ENCODE measurements around the gene PLXNA4.

The PLXNA4 gene

DNA sequence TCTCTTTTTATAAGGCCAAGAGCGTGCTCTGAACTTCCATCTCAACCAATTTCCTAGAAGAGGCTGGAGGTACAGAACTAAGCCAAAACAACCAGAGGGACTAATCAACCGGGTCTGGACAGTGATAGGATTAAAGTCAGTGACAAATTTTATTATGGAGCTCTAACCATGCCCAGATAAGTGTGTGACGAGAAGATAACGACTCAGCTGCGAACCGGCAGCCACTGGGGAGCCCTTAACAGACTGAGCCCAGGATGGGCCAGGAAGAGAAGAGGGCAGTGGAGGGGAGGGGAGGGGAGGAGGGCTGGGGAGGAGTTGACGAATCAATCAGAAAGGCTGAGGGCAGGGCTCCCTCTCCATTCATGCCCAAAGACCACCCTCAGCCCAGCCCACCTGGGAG lies 119.9 kb downstream of the PLXNA4 start:
- no peak overlapping the region for H3K27ac ChIP-seq (ENCODE audit: low read depth, low read length)
- H3K4me2 ChIP-seq (ENCODE audit: low read length): no peak overlapping the region
- H3K4ac ChIP-seq (ENCODE audit: low read depth, low read length): no peak overlapping the region
- H2BK5ac ChIP-seq (ENCODE audit: low read length): no peak overlapping the region
- H3K18ac ChIP-seq (ENCODE audit: low read length): no peak overlapping the region
- no peak overlapping the region for H4K5ac ChIP-seq (ENCODE audit: low read length)
- no peak overlapping the region for H2BK120ac ChIP-seq (ENCODE audit: low read depth, low read length)
- no peaks in the 10 kb centered on the region for H3K79me2 ChIP-seq (ENCODE audit: control insufficient read depth, insufficient read depth, low read length)
- H3K79me1 ChIP-seq (ENCODE audit: low read length): no peaks in the 10 kb centered on the region
- no peak overlapping the region for H2BK15ac ChIP-seq (replicated peaks; ENCODE audit: low read depth)
- H4K8ac ChIP-seq (ENCODE audit: low read depth, low read length): no peak overlapping the region
- H3K23ac ChIP-seq (ENCODE audit: low read length): no peak overlapping the region
- H3K27me3 ChIP-seq (ENCODE audit: insufficient read depth, low read length, poor library complexity): no peaks in the 10 kb centered on the region
- no peak overlapping the region for H2AK5ac ChIP-seq (ENCODE audit: low read length)
- H3K4me3 ChIP-seq (ENCODE audit: low read length): no peak overlapping the region
- H3K4me1 ChIP-seq (ENCODE audit: control insufficient read depth, low read depth, low read length): peaks cover 4% of the 10 kb centered on the region
- no peak overlapping the region for H3K9ac ChIP-seq (ENCODE audit: low read length)
- H3K36me3 ChIP-seq (ENCODE audit: control insufficient read depth, insufficient read depth, low read length): no peaks in the 10 kb centered on the region
- peak; percentile 70 for DNase-seq
- WGBS (ENCODE audit: extremely low coverage, insufficient coverage, low lambda C conversion rate): no CpG with 5 or more reads among the region's 7 CpGs
- no peak overlapping the region for H3K56ac ChIP-seq (ENCODE audit: low read length)

DNA sequence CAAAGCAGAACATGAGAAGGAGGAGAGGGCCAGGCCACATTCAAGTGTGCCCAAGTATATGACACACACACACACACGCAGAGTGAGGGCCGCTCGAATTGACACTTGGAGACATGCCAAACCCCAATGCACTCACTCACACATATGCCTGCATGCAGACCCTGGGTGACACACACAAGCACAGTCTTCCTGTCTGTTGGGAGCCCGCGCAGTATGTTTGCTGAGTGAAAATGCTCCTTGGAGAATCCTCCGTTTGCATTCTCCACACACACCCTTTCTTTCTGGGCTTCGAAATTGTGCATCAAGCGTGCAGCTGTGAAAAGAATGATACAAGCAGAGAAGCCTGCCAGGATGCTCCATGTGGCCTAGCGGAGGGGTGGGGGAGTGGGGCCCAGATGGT lies 120.9 kb downstream of the PLXNA4 start:
- DNase-seq: no peak
- WGBS (ENCODE audit: extremely low coverage, insufficient coverage, low lambda C conversion rate): no CpG with 5 or more reads among the region's 9 CpGs
- H3K56ac ChIP-seq (ENCODE audit: low read length): no peak overlapping the region
- H3K9ac ChIP-seq (ENCODE audit: low read length): no peak overlapping the region
- H3K27ac ChIP-seq (ENCODE audit: low read depth, low read length): no peak overlapping the region
- H4K8ac ChIP-seq (ENCODE audit: low read depth, low read length): no peak overlapping the region
- no peaks in the 10 kb centered on the region for H3K79me2 ChIP-seq (ENCODE audit: control insufficient read depth, insufficient read depth, low read length)
- H2BK120ac ChIP-seq (ENCODE audit: low read depth, low read length): no peak overlapping the region
- no peak overlapping the region for H3K4me2 ChIP-seq (ENCODE audit: low read length)
- H3K4me1 ChIP-seq (ENCODE audit: control insufficient read depth, low read depth, low read length): no peaks in the 10 kb centered on the region
- no peak overlapping the region for H3K4me3 ChIP-seq (ENCODE audit: low read length)
- no peaks in the 10 kb centered on the region for H3K36me3 ChIP-seq (ENCODE audit: control insufficient read depth, insufficient read depth, low read length)
- H2AK5ac ChIP-seq (ENCODE audit: low read length): no peak overlapping the region
- no peak overlapping the region for H2BK15ac ChIP-seq (replicated peaks; ENCODE audit: low read depth)
- no peaks in the 10 kb centered on the region for H3K27me3 ChIP-seq (ENCODE audit: insufficient read depth, low read length, poor library complexity)
- H3K18ac ChIP-seq (ENCODE audit: low read length): no peak overlapping the region
- no peaks in the 10 kb centered on the region for H3K79me1 ChIP-seq (ENCODE audit: low read length)
- H3K4ac ChIP-seq (ENCODE audit: low read depth, low read length): no peak overlapping the region
- no peak overlapping the region for H4K5ac ChIP-seq (ENCODE audit: low read length)
- no peak overlapping the region for H2BK5ac ChIP-seq (ENCODE audit: low read length)
- H3K23ac ChIP-seq (ENCODE audit: low read length): no peak overlapping the region

DNA sequence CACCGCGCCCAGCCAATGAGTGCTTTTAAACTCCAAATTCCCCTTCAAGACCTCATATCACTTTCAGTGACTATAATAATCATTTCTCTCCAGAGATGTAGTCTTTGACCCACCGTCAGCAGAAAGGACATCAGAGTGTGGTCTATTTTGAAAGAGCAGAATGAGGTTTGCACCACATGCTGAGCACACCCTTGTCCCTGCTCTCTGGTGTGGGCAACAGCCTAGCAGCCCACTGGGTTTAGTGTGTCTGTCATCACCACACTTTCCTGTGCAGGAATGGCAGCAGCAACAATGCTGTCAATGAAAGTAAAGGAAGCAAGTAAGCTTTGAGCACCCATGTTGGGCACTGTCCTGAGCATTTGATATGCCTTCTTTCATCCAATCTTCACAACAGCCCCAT lies 122.4 kb downstream of the PLXNA4 start:
- no peak overlapping the region for H3K4me2 ChIP-seq (ENCODE audit: low read length)
- H3K23ac ChIP-seq (ENCODE audit: low read length): no peak overlapping the region
- H2BK15ac ChIP-seq (replicated peaks; ENCODE audit: low read depth): no peak overlapping the region
- H2BK5ac ChIP-seq (ENCODE audit: low read length): no peak overlapping the region
- no peaks in the 10 kb centered on the region for H3K36me3 ChIP-seq (ENCODE audit: control insufficient read depth, insufficient read depth, low read length)
- H3K27me3 ChIP-seq (ENCODE audit: insufficient read depth, low read length, poor library complexity): no peaks in the 10 kb centered on the region
- H3K4me1 ChIP-seq (ENCODE audit: control insufficient read depth, low read depth, low read length): no peaks in the 10 kb centered on the region
- H3K79me2 ChIP-seq (ENCODE audit: control insufficient read depth, insufficient read depth, low read length): no peaks in the 10 kb centered on the region
- H3K4ac ChIP-seq (ENCODE audit: low read depth, low read length): no peak overlapping the region
- WGBS (ENCODE audit: extremely low coverage, insufficient coverage, low lambda C conversion rate): no CpG with 5 or more reads among the region's 3 CpGs
- no peak overlapping the region for H4K8ac ChIP-seq (ENCODE audit: low read depth, low read length)
- no peak overlapping the region for H3K27ac ChIP-seq (ENCODE audit: low read depth, low read length)
- no peak overlapping the region for H2BK120ac ChIP-seq (ENCODE audit: low read depth, low read length)
- H3K18ac ChIP-seq (ENCODE audit: low read length): no peak overlapping the region
- no peak overlapping the region for H2AK5ac ChIP-seq (ENCODE audit: low read length)
- H4K5ac ChIP-seq (ENCODE audit: low read length): no peak overlapping the region
- no peak overlapping the region for H3K56ac ChIP-seq (ENCODE audit: low read length)
- no peaks in the 10 kb centered on the region for H3K79me1 ChIP-seq (ENCODE audit: low read length)
- H3K4me3 ChIP-seq (ENCODE audit: low read length): no peak overlapping the region
- DNase-seq: no peak
- no peak overlapping the region for H3K9ac ChIP-seq (ENCODE audit: low read length)

DNA sequence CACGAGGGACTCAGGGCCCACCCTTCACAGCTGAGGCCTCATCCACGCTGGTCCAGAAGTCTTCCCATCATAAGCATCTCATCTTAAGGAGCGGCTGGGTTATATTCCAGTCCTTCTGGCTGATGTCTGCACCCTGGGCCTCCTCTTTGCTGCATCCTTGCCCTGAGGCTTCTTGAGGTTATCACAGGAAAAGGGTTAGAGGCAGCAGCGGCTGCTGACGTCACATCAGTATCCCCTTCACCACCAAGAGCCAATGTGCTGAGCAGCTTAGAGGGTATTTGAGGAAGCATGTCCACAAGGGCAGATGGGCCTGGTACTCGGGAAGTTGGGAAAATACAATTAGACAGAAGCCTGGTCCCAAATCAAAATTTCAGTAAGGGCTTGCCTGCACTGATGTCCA lies 125.1 kb downstream of the PLXNA4 start:
- no peaks in the 10 kb centered on the region for H3K79me2 ChIP-seq (ENCODE audit: control insufficient read depth, insufficient read depth, low read length)
- H4K5ac ChIP-seq (ENCODE audit: low read length): no peak overlapping the region
- H3K79me1 ChIP-seq (ENCODE audit: low read length): no peaks in the 10 kb centered on the region
- WGBS (ENCODE audit: extremely low coverage, insufficient coverage, low lambda C conversion rate): no CpG with 5 or more reads among the region's 6 CpGs
- H3K23ac ChIP-seq (ENCODE audit: low read length): no peak overlapping the region
- H3K18ac ChIP-seq (ENCODE audit: low read length): no peak overlapping the region
- H4K8ac ChIP-seq (ENCODE audit: low read depth, low read length): no peak overlapping the region
- no peak overlapping the region for H3K4me2 ChIP-seq (ENCODE audit: low read length)
- no peaks in the 10 kb centered on the region for H3K36me3 ChIP-seq (ENCODE audit: control insufficient read depth, insufficient read depth, low read length)
- no peak overlapping the region for H3K56ac ChIP-seq (ENCODE audit: low read length)
- H2BK15ac ChIP-seq (replicated peaks; ENCODE audit: low read depth): no peak overlapping the region
- no peak overlapping the region for H2BK120ac ChIP-seq (ENCODE audit: low read depth, low read length)
- H3K4me1 ChIP-seq (ENCODE audit: control insufficient read depth, low read depth, low read length): peaks cover 2% of the 10 kb centered on the region
- H2AK5ac ChIP-seq (ENCODE audit: low read length): no peak overlapping the region
- no peaks in the 10 kb centered on the region for H3K27me3 ChIP-seq (ENCODE audit: insufficient read depth, low read length, poor library complexity)
- H3K9ac ChIP-seq (ENCODE audit: low read length): no peak overlapping the region
- H3K27ac ChIP-seq (ENCODE audit: low read depth, low read length): no peak overlapping the region
- no peak overlapping the region for H2BK5ac ChIP-seq (ENCODE audit: low read length)
- H3K4ac ChIP-seq (ENCODE audit: low read depth, low read length): no peak overlapping the region
- no peak for DNase-seq
- no peak overlapping the region for H3K4me3 ChIP-seq (ENCODE audit: low read length)

DNA sequence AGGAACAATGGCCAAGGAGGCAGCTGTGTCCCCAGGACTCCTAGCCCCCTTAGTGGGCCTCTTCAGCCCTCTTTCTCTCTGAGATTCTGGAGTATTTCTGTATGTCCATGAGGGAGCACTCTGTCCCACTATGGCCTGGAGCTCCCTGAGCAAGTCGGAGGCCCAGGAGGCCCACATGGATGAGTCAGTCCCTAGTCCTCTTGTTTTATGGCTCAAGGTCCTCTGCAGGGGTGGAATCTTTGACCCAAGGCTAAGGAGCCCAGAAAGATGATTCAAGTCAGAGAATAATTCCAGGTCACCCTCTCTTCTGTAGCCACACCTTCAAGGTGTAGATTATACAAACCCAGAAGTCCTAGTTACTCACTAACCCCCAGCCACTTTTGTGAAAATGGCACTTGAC lies 125.6 kb downstream of the PLXNA4 start:
- Histone ChIP-seq H3K56ac (ENCODE audit: low read length) (no peak overlapping the region), H3K27ac (ENCODE audit: low read depth, low read length) (no peak overlapping the region), H2AK5ac (ENCODE audit: low read length) (no peak overlapping the region), H2BK5ac (ENCODE audit: low read length) (no peak overlapping the region), H3K4me2 (ENCODE audit: low read length) (no peak overlapping the region), H3K27me3 (ENCODE audit: insufficient read depth, low read length, poor library complexity) (no peaks in the 10 kb centered on the region), H3K4ac (ENCODE audit: low read depth, low read length) (no peak overlapping the region), H4K5ac (ENCODE audit: low read length) (no peak overlapping the region), H3K4me3 (ENCODE audit: low read length) (no peak overlapping the region), H3K79me1 (ENCODE audit: low read length) (no peaks in the 10 kb centered on the region), H3K4me1 (ENCODE audit: control insufficient read depth, low read depth, low read length) (peaks cover 2% of the 10 kb centered on the region), H4K8ac (ENCODE audit: low read depth, low read length) (no peak overlapping the region), H2BK15ac (replicated peaks; ENCODE audit: low read depth) (no peak overlapping the region), H3K9ac (ENCODE audit: low read length) (no peak overlapping the region), H2BK120ac (ENCODE audit: low read depth, low read length) (no peak overlapping the region), H3K36me3 (ENCODE audit: control insufficient read depth, insufficient read depth, low read length) (no peaks in the 10 kb centered on the region), H3K18ac (ENCODE audit: low read length) (no peak overlapping the region), H3K79me2 (ENCODE audit: control insufficient read depth, insufficient read depth, low read length) (no peaks in the 10 kb centered on the region), H3K23ac (ENCODE audit: low read length) (no peak overlapping the region)
- no peak for DNase-seq
- WGBS (ENCODE audit: extremely low coverage, insufficient coverage, low lambda C conversion rate): no CpG with 5 or more reads among the region's 1 CpG

DNA sequence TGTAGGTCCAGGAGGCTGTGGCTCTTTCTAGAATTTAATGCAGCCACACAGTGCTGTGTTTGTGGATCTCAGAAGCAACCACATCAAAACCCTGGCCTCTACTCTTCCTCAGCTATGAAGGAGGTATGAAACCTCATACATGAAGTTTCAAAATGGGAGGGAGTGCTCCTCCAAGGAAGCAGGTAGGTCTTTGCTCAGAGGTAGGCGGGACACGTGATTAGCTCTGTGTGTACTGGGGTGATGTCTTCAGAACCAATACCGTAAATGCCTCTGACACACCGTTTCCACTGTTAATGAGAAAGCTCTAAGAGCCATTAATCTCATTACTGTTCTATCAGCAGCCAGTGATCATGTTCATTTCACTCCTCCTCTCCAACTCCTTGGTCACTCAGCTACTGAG lies 126.1 kb downstream of the PLXNA4 start:
- WGBS (ENCODE audit: extremely low coverage, insufficient coverage, low lambda C conversion rate): no CpG with 5 or more reads among the region's 4 CpGs
- Histone ChIP-seq H3K27ac (ENCODE audit: low read depth, low read length) (no peak overlapping the region), H3K9ac (ENCODE audit: low read length) (no peak overlapping the region)

More for the DNA sequence above, 126.1 kb downstream of the PLXNA4 start:
- Histone ChIP-seq H3K79me1 (ENCODE audit: low read length) (no peaks in the 10 kb centered on the region), H3K4ac (ENCODE audit: low read depth, low read length) (no peak overlapping the region), H4K8ac (ENCODE audit: low read depth, low read length) (no peak overlapping the region), H3K18ac (ENCODE audit: low read length) (no peak overlapping the region), H3K56ac (ENCODE audit: low read length) (no peak overlapping the region), H2AK5ac (ENCODE audit: low read length) (no peak overlapping the region), H3K4me2 (ENCODE audit: low read length) (no peak overlapping the region), H2BK120ac (ENCODE audit: low read depth, low read length) (no peak overlapping the region), H2BK15ac (replicated peaks; ENCODE audit: low read depth) (no peak overlapping the region), H3K4me3 (ENCODE audit: low read length) (no peak overlapping the region), H3K23ac (ENCODE audit: low read length) (no peak overlapping the region), H3K36me3 (ENCODE audit: control insufficient read depth, insufficient read depth, low read length) (no peaks in the 10 kb centered on the region), H4K5ac (ENCODE audit: low read length) (no peak overlapping the region), H2BK5ac (ENCODE audit: low read length) (no peak overlapping the region), H3K79me2 (ENCODE audit: control insufficient read depth, insufficient read depth, low read length) (no peaks in the 10 kb centered on the region), H3K4me1 (ENCODE audit: control insufficient read depth, low read depth, low read length) (peaks cover 2% of the 10 kb centered on the region), H3K27me3 (ENCODE audit: insufficient read depth, low read length, poor library complexity) (no peaks in the 10 kb centered on the region)
- DNase-seq: no peak
